22Rv1 (cell line): Measurements from ENCODE around the gene FGFR1OP2.

Source experiments
- ZFX ChIP-seq: fragments of 450-650 bp; IDR thresholded peaks from 2 replicates; pipeline ENCODE4 v1.6.1; 2017; ENCODE audit warnings: antibody characterized with exemption, borderline replicate concordance
- TF ChIP-seq, protein P1 (sequence below): fragments of 450-650 bp; IDR thresholded peaks from 2 replicates; pipeline ENCODE4 v1.5.1; 2017; ENCODE audit warnings: mild to moderate bottlenecking

DNA sequence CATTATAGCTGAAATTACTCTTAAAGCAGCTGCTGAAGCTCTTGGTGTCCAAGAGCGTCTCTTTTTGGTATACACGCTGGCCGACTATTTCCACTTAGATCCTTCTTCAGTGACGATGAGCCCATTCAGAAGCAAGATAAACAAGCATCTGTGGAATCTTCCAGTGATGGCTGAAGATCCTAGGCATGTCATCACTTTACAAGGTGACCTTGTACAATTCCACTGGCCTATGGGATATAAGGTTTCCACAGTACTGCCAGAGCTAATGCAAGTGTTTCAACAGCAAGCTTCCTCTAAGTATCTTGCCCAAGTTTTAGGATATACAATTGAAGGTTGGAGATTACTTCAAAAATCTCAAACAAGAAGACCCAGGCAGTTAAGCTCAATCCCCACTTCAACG is 47.5 kb upstream of the FGFR1OP2 start:
- TF ChIP-seq, protein P1, sequence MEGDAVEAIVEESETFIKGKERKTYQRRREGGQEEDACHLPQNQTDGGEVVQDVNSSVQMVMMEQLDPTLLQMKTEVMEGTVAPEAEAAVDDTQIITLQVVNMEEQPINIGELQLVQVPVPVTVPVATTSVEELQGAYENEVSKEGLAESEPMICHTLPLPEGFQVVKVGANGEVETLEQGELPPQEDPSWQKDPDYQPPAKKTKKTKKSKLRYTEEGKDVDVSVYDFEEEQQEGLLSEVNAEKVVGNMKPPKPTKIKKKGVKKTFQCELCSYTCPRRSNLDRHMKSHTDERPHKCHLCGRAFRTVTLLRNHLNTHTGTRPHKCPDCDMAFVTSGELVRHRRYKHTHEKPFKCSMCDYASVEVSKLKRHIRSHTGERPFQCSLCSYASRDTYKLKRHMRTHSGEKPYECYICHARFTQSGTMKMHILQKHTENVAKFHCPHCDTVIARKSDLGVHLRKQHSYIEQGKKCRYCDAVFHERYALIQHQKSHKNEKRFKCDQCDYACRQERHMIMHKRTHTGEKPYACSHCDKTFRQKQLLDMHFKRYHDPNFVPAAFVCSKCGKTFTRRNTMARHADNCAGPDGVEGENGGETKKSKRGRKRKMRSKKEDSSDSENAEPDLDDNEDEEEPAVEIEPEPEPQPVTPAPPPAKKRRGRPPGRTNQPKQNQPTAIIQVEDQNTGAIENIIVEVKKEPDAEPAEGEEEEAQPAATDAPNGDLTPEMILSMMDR: no peak
- TF ChIP-seq ZFX: no peak
